Common myeloid progenitor, CD34-positive (primary cell): ENCODE data around the gene EPB41L4B.

ENCODE experiments used
- CTCF ChIA-PET: fragments of 350-600 bp; sonication (Branson Sonifier 250); formaldehyde crosslinking; loops from one replicate; lab custom pipeline; 2021; ENCODE audit warnings: antibody characterized with exemption; lab: Charles Lee
- POLR2A ChIA-PET: fragments of 350-600 bp; sonication (Branson Sonifier 250); formaldehyde crosslinking; loops from one replicate; lab custom pipeline; 2021; ENCODE audit warnings: antibody characterized with exemption; lab: Charles Lee
- DNase-seq, 3 donors: peaks; one replicate each; pipeline versions ENCODE4 v3.0.0 to v3.0.0-alpha.2; 2013
- H3K27ac ChIP-seq, 2 experiments: 1 replicate in 1 of 2; 2 replicates in 1 of 2; pipeline ENCODE4 v1.7.0; 2013; ENCODE audit warnings: inconsistent platforms in 2 of 2, low read length in 2 of 2, mild to moderate bottlenecking in 2 of 2, low read depth in 1 of 2, moderate library complexity in 1 of 2; ENCODE audit not compliant: severe bottlenecking in 2 of 2, insufficient read depth in 1 of 2, poor library complexity in 1 of 2
- H3K27me3 ChIP-seq, 5 experiments: replicated peaks in 2 of 5; 1 replicate in 3 of 5; 2 replicates in 2 of 5; pipeline versions ENCODE4 v1.6.1 to v1.7.0; 2013; ENCODE audit warnings: low read length in 4 of 5, mild to moderate bottlenecking in 2 of 5, moderate library complexity in 2 of 5, inconsistent platforms in 1 of 5; ENCODE audit not compliant: insufficient read depth in 5 of 5, control insufficient read depth in 4 of 5
- H3K36me3 ChIP-seq, 4 experiments: 1 replicate in 2 of 4; 2 replicates in 2 of 4; pipeline versions ENCODE4 v1.6.1 to v1.7.0; 2013; ENCODE audit warnings: low read length in 3 of 4, control low read depth in 1 of 4, mild to moderate bottlenecking in 1 of 4; ENCODE audit not compliant: control insufficient read depth in 4 of 4, insufficient read depth in 4 of 4
- H3K4me1 ChIP-seq, 4 experiments: 1 replicate in 3 of 4; 2 replicates in 1 of 4; pipeline versions ENCODE4 v1.6.1 to v1.7.1; 2013; ENCODE audit warnings: low read length in 3 of 4, mild to moderate bottlenecking in 3 of 4, control low read depth in 1 of 4, inconsistent platforms in 1 of 4, moderate library complexity in 1 of 4; ENCODE audit not compliant: control insufficient read depth in 4 of 4, insufficient read depth in 4 of 4; ENCODE audit errors: control extremely low read depth in 1 of 4
- H3K4me3 ChIP-seq, 7 experiments: 1 replicate in 4 of 7; 2 replicates in 3 of 7; pipeline versions ENCODE4 v1.5.1 to v1.7.0; 2013; ENCODE audit warnings: mild to moderate bottlenecking in 7 of 7, low read length in 6 of 7, moderate library complexity in 6 of 7, inconsistent platforms in 2 of 7, low read depth in 2 of 7, control low read depth in 1 of 7; ENCODE audit not compliant: insufficient read depth in 4 of 7, control insufficient read depth in 1 of 7; ENCODE audit errors: extremely low read depth in 1 of 7
- H3K9me3 ChIP-seq, 5 experiments: 1 replicate in 4 of 5; 2 replicates in 1 of 5; pipeline versions ENCODE4 v1.6.1 to v1.7.1; 2013; ENCODE audit warnings: low read length in 4 of 5, mild to moderate bottlenecking in 2 of 5, inconsistent platforms in 1 of 5, low read depth in 1 of 5, moderate library complexity in 1 of 5; ENCODE audit not compliant: control insufficient read depth in 4 of 5, insufficient read depth in 2 of 5; ENCODE audit errors: control extremely low read depth in 1 of 5
- WGBS: methylation state at CpG from one replicate; pipeline ENCODE4 v1.1.5; 2013; ENCODE audit not compliant: insufficient coverage; 5-methylcytosine and 5-hydroxymethylcytosine counted together

Gene EPB41L4B

GRCh38 chr9:109122726-109123621 lies 197.9 kb downstream of the EPB41L4B start:
- Histone ChIP-seq H3K9me3 (no peaks in the 10 kb centered on the region), H3K27me3 (no peaks in the 10 kb centered on the region), H3K36me3 (no peaks in the 10 kb centered on the region), H3K27ac (no peak overlapping the region), H3K4me3 (no peak overlapping the region), H3K4me1 (peaks cover 10 to 23% (median 16%) of the 10 kb centered on the region in 4 experiments)
- ChIA-PET CTCF (interaction anchor here (0.6 kb wide), 1 partner anchor 1168 kb away, joined by 3 read pairs; no protein-coding TSS in a partner anchor), POLR2A (no interaction called here)
- whole genome bisulfite sequencing, result 93% methylated on average over 11 of the region's 12 CpGs
- peak in 1 of 3 donors; percentile 35 for DNase-seq
